T-cell (primary cell): ENCODE results near the gene FAR1. TPM values are rescaled to one million over a fixed set of nuclear protein-coding genes. Genes with fewer than 3 reads are reported as not detected.

Source experiments
- ATAC-seq, 4 experiments: fragments of 200-7000 bp in 3 of 4; fragments of 150-1000 bp in 1 of 4; cut with Tn5 transposase; replicated peaks in 1 of 4; 1 replicate in 3 of 4; 2 replicates in 1 of 4; pipeline ENCODE4 v1.10.0; 2021; ENCODE audit warnings: moderate library complexity in 3 of 4, mild to moderate bottlenecking in 2 of 4, moderate number of reproducible peaks in 1 of 4
- CTCF ChIA-PET, 2 donors: fragments of 300-600 bp; sonication (Branson Sonifier 250); formaldehyde crosslinking; loops; one replicate each; lab custom pipeline; 2022; ENCODE audit warnings: antibody characterized with exemption in 2 of 2; lab: Charles Lee
- POLR2A ChIA-PET, 2 donors: fragments of 300-600 bp; sonication (Branson Sonifier 250); formaldehyde crosslinking; loops; one replicate each; lab custom pipeline; 2022; ENCODE audit warnings: antibody characterized with exemption in 2 of 2; lab: Charles Lee
- DNase-seq, 35 experiments: peaks; one replicate each; pipeline versions ENCODE4 v3.0.0 to v3.0.0-alpha.2; 2013 to 2023
- H3K27ac ChIP-seq: one replicate; pipeline ENCODE4 v1.5.1; 2013; ENCODE audit warnings: low read length
- H3K27me3 ChIP-seq, 2 experiments: replicated peaks in 1 of 2; 1 replicate in 1 of 2; 2 replicates in 1 of 2; pipeline versions ENCODE4 v1.6.1 to v1.7.0; 2013; ENCODE audit warnings: low read length in 1 of 2, mixed read lengths in 1 of 2; ENCODE audit not compliant: control insufficient read depth in 2 of 2, insufficient read depth in 2 of 2; ENCODE audit errors: extremely low read depth in 1 of 2
- H3K36me3 ChIP-seq, 2 donors: 1 replicate in 1 of 2; 2 replicates in 1 of 2; pipeline versions ENCODE4 v1.6.1 to v1.7.0; 2013; ENCODE audit warnings: low read length in 1 of 2; ENCODE audit not compliant: control insufficient read depth in 2 of 2, insufficient read depth in 1 of 2; ENCODE audit errors: extremely low read depth in 1 of 2
- H3K4me1 ChIP-seq, 2 experiments: 1 replicate in 1 of 2; 2 replicates in 1 of 2; pipeline versions ENCODE4 v1.6.1 to v1.7.0; 2013; ENCODE audit warnings: low read length in 2 of 2, mixed read lengths in 1 of 2; ENCODE audit not compliant: insufficient read depth in 2 of 2, control insufficient read depth in 1 of 2; ENCODE audit errors: extremely low read depth in 1 of 2
- H3K4me3 ChIP-seq, 2 donors: 1 replicate in 1 of 2; 2 replicates in 1 of 2; pipeline versions ENCODE4 v1.5.1 to v1.7.0; 2013; ENCODE audit warnings: mild to moderate bottlenecking in 2 of 2, low read length in 1 of 2, moderate library complexity in 1 of 2; ENCODE audit not compliant: control insufficient read depth in 1 of 2; ENCODE audit errors: extremely low read depth in 1 of 2
- H3K9me3 ChIP-seq: 2 replicates; pipeline ENCODE4 v1.7.0; 2013
- H3K27ac Mint-ChIP-seq, 2 donors: one replicate each; pipeline ENCODE4 v1.8.0; 2020 to 2021; ENCODE audit warnings: mild to moderate bottlenecking in 2 of 2, mixed read lengths in 2 of 2
- H3K27me3 Mint-ChIP-seq, 2 donors: one replicate each; pipeline ENCODE4 v1.8.0; 2021 to 2022; ENCODE audit warnings: mixed read lengths in 2 of 2
- H3K36me3 Mint-ChIP-seq: one replicate; pipeline ENCODE4 v1.8.0; 2021; ENCODE audit warnings: mixed read lengths
- H3K4me1 Mint-ChIP-seq, 3 donors: one replicate each; pipeline ENCODE4 v1.8.0; 2020 to 2022; ENCODE audit warnings: mixed read lengths in 3 of 3, mild to moderate bottlenecking in 1 of 3
- H3K4me3 Mint-ChIP-seq, 3 donors: one replicate each; pipeline ENCODE4 v1.8.0; 2020 to 2022; ENCODE audit warnings: mild to moderate bottlenecking in 3 of 3, mixed read lengths in 3 of 3, moderate library complexity in 3 of 3
- H3K9me3 Mint-ChIP-seq, 3 donors: one replicate each; pipeline ENCODE4 v1.8.0; 2020 to 2022; ENCODE audit warnings: mixed read lengths in 3 of 3
- WGBS: methylation state at CpG from one replicate; pipeline ENCODE4 v1.1.5; 2013; ENCODE audit warnings: missing lambda C conversion rate; ENCODE audit not compliant: insufficient coverage; 5-methylcytosine and 5-hydroxymethylcytosine counted together
- total RNA-seq, 35 experiments: library from RNA in 6 of 35; stranded (reverse) in 6 of 35; fragments of 120-200 nt in 1 of 35; gene quantifications; one replicate each; pipeline versions ENCODE4 v1.2.1 to v1.2.4 and lab custom pipeline; 2013 to 2026

Gene FAR1
- total RNA-seq, 5 donors from 2014 or later (not counting 1 experiment from before 2014, with no cell fraction given): 25.2 to 35.2 (median 29.6) TPM

- H3K27ac Mint-ChIP-seq: no peak overlapping the region
- H3K36me3 Mint-ChIP-seq: peaks cover 66% of the 10 kb centered on the region
- H3K9me3 ChIP-seq: no peaks in the 10 kb centered on the region
These were observed 45.5 kb downstream of the FAR1 start for GRCh38 chr11:13713982-13714381.

DNA sequence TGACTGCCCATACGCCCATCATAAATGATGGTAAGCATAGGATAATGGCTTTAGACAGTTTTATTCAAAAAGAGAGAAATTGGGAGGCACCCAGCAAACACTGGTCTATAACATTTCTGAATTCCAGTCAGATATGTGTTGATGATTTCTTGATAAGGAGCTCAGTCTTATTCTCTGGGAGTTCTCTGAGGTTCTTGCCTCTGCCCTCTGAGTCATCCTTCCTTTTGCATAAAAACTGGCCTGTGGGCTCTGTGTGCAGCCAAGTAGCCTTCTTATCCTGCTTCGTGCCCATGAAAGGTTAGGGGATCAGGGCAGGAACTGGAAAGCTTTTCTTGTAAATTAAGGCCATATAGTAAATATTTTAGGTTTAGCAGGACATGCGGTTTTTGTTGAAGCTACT is 48.9 kb downstream of the FAR1 start:
- 100% methylated on average over 3 of the region's 3 CpGs for WGBS
- DNase-seq (no peak), ATAC-seq (no peak)
- Mint-ChIP-seq H3K27me3 (no peaks in the 10 kb centered on the region), H3K4me1 (peaks cover 0 to 7% (median 0%) of the 10 kb centered on the region in 3 donors), H3K9me3 (no peaks in the 10 kb centered on the region), H3K27ac (no peak overlapping the region), H3K36me3 (peaks cover 63% of the 10 kb centered on the region), H3K4me3 (no peak overlapping the region)
- H3K4me3 ChIP-seq: no peak overlapping the region
- H3K27me3 ChIP-seq: no peaks in the 10 kb centered on the region
- ChIA-PET CTCF (interaction anchor here (0.6 kb wide), 2 partner anchors 59 to 1365 kb away, joined by 3 read pairs; no protein-coding TSS in a partner anchor), POLR2A (interaction anchor here in 1 of 2 donors (1.0 kb wide), 1 partner anchor 1865 kb away, joined by 3 read pairs; no protein-coding TSS in a partner anchor)
- no peaks in the 10 kb centered on the region for H3K4me1 ChIP-seq
- H3K9me3 ChIP-seq: no peaks in the 10 kb centered on the region
- peaks cover 8 to 32% of the 10 kb centered on the region in 2 donors for H3K36me3 ChIP-seq
- H3K27ac ChIP-seq: no peak overlapping the region

More at GRCh38 chr11:13713982-13714381, 45.5 kb downstream of the FAR1 start:
- no peak overlapping the region for H3K4me3 ChIP-seq
- ChIA-PET CTCF (no interaction called here), POLR2A (no interaction called here)
- H3K9me3 Mint-ChIP-seq: no peaks in the 10 kb centered on the region
- no peak overlapping the region for H3K27ac ChIP-seq
- DNase-seq (no peak), ATAC-seq (no peak)
- H3K4me3 Mint-ChIP-seq: no peak overlapping the region
- H3K36me3 ChIP-seq: peaks cover 7 to 35% of the 10 kb centered on the region in 2 donors
- H3K4me1 Mint-ChIP-seq: peaks cover 0 to 7% (median 0%) of the 10 kb centered on the region in 3 donors
- no CpG with 5 or more reads among the region's 2 CpGs for WGBS
- H3K27me3 ChIP-seq: no peaks in the 10 kb centered on the region
- H3K4me1 ChIP-seq: no peaks in the 10 kb centered on the region
- H3K27me3 Mint-ChIP-seq: no peaks in the 10 kb centered on the region

DNA sequence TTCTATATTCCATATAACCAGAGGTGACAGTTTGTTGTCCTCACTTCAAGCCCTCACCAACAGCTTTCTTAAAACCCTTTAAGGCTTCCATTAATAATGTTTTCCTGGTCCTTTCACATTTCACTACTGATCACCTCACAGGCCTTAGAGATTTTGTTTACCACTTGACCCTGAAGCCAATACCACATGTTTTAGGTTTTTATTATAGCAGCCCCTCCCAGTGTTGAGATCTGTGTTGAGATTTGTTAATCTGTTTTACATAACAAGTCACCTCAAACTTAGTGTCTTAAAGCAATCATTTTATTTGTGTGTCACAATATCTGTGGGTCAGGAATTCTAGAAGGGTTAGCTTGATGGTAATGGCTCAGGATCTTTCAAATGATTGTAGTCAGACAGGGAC is 49.9 kb downstream of the FAR1 start:
- ChIA-PET CTCF (no interaction called here), POLR2A (interaction anchor here in 1 of 2 donors (0.7 kb wide), 1 partner anchor 12 kb away, joined by 3 read pairs; no protein-coding TSS in a partner anchor)
- Mint-ChIP-seq H3K36me3 (peaks cover 67% of the 10 kb centered on the region), H3K27ac (no peak overlapping the region), H3K27me3 (no peaks in the 10 kb centered on the region), H3K4me3 (no peak overlapping the region), H3K9me3 (no peaks in the 10 kb centered on the region), H3K4me1 (peaks cover 0 to 7% (median 0%) of the 10 kb centered on the region in 3 donors)
- no peaks in the 10 kb centered on the region for H3K4me1 ChIP-seq
- H3K27ac ChIP-seq: no peak overlapping the region
- ATAC-seq (no peak), DNase-seq (no peak)
- no peaks in the 10 kb centered on the region for H3K9me3 ChIP-seq
- H3K27me3 ChIP-seq: no peaks in the 10 kb centered on the region
- H3K36me3 ChIP-seq: peaks cover 8 to 34% of the 10 kb centered on the region in 2 donors
- no peak overlapping the region for H3K4me3 ChIP-seq

GRCh38 chr11:13720940-13721339 is 52.5 kb downstream of the FAR1 start:
- no peaks in the 10 kb centered on the region for H3K4me1 ChIP-seq
- ChIA-PET CTCF (no interaction called here), POLR2A (interaction anchor here in 1 of 2 donors (0.6 kb wide), 1 partner anchor 524 kb away, joined by 4 read pairs; no protein-coding TSS in a partner anchor)
- H3K4me3 Mint-ChIP-seq: no peak overlapping the region
- H3K36me3 ChIP-seq: peaks cover 5 to 24% of the 10 kb centered on the region in 2 donors
- H3K9me3 Mint-ChIP-seq: no peaks in the 10 kb centered on the region
- no peaks in the 10 kb centered on the region for H3K27me3 ChIP-seq
- peaks cover 0 to 7% (median 0%) of the 10 kb centered on the region in 3 donors for H3K4me1 Mint-ChIP-seq
- no peak overlapping the region for H3K27ac Mint-ChIP-seq
- peaks cover 57% of the 10 kb centered on the region for H3K36me3 Mint-ChIP-seq
- no peaks in the 10 kb centered on the region for H3K27me3 Mint-ChIP-seq
- no CpG with 5 or more reads among the region's 1 CpG for WGBS
- no peaks in the 10 kb centered on the region for H3K9me3 ChIP-seq
- no peak overlapping the region for H3K27ac ChIP-seq
- ATAC-seq (no peak), DNase-seq (no peak)
- no peak overlapping the region for H3K4me3 ChIP-seq

GRCh38 chr11:13721760-13722159 is 53.3 kb downstream of the FAR1 start:
- no peak for DNase-seq
- Mint-ChIP-seq H3K4me1 (peaks cover 0 to 7% (median 0%) of the 10 kb centered on the region in 3 donors), H3K9me3 (no peaks in the 10 kb centered on the region), H3K27ac (no peak overlapping the region), H3K36me3 (peaks cover 57% of the 10 kb centered on the region), H3K27me3 (no peaks in the 10 kb centered on the region), H3K4me3 (no peak overlapping the region)
- POLR2A ChIA-PET: interaction anchor here in 1 of 2 donors (0.6 kb wide), 1 partner anchor 31 kb away, joined by 9 read pairs; no protein-coding TSS in a partner anchor
- no peaks in the 10 kb centered on the region for H3K4me1 ChIP-seq
- no peak overlapping the region for H3K4me3 ChIP-seq
- no peaks in the 10 kb centered on the region for H3K9me3 ChIP-seq
- H3K27me3 ChIP-seq: no peaks in the 10 kb centered on the region
- H3K27ac ChIP-seq: no peak overlapping the region
- CTCF ChIA-PET: interaction anchor here in 1 of 2 donors (0.6 kb wide), 1 partner anchor 255 kb away, joined by 3 read pairs; no protein-coding TSS in a partner anchor
- H3K36me3 ChIP-seq: peaks cover 5 to 22% of the 10 kb centered on the region in 2 donors
- no peak for ATAC-seq

DNA sequence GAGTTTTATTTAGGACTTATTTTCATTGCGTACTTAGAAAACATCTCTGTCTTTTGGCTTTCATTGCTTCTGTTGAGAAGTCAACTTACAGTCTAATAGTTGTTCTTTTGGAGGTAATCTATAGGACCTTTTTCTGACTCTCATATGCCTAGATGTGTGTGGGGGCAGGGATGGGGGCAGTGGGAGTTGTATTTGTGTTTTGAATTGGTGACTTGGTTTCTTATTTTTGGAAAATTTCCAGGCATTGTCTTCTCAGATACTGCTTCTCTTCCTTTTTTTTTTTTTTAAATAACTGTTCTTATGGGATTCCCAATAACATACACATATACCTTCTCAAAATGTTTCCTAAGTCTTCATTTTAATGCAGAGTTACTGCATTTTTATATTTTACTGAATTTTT is 58.0 kb downstream of the FAR1 start:
- ChIA-PET CTCF (no interaction called here), POLR2A (no interaction called here)
- H3K27ac Mint-ChIP-seq: no peak overlapping the region
- H3K27me3 Mint-ChIP-seq: no peaks in the 10 kb centered on the region
- no peaks in the 10 kb centered on the region for H3K9me3 ChIP-seq
- 100% methylated on average over 1 of the region's 1 CpG for WGBS
- no peaks in the 10 kb centered on the region for H3K4me1 Mint-ChIP-seq
- no peaks in the 10 kb centered on the region for H3K4me1 ChIP-seq
- no peak overlapping the region for H3K4me3 Mint-ChIP-seq
- H3K36me3 Mint-ChIP-seq: peaks cover 51% of the 10 kb centered on the region
- H3K4me3 ChIP-seq: no peak overlapping the region
- DNase-seq: no peak
- no peak overlapping the region for H3K27ac ChIP-seq
- H3K9me3 Mint-ChIP-seq: no peaks in the 10 kb centered on the region
- ATAC-seq: no peak
- H3K27me3 ChIP-seq: no peaks in the 10 kb centered on the region
- H3K36me3 ChIP-seq: peaks cover 0 to 26% of the 10 kb centered on the region in 2 donors
